Mucosa of stomach (tissue), 1 donor: ENCODE data around the gene BMPR1A.

ENCODE experiments used
- H3K27me3 ChIP-seq: one replicate; pipeline ENCODE4 v1.7.0; 2013; ENCODE audit warnings: mild to moderate bottlenecking, low read length; ENCODE audit not compliant: control insufficient read depth, insufficient read depth
- H3K36me3 ChIP-seq: one replicate; pipeline ENCODE4 v1.7.0; 2013; ENCODE audit warnings: low read length; ENCODE audit not compliant: control insufficient read depth, insufficient read depth
- H3K4me1 ChIP-seq: one replicate; pipeline ENCODE4 v1.7.0; 2013; ENCODE audit warnings: mild to moderate bottlenecking, low read length; ENCODE audit not compliant: control insufficient read depth, insufficient read depth
- H3K4me3 ChIP-seq: one replicate; pipeline ENCODE4 v1.7.0; 2013; ENCODE audit warnings: low read length
- H3K9ac ChIP-seq: one replicate; pipeline ENCODE4 v1.7.0; 2013; ENCODE audit warnings: mild to moderate bottlenecking, low read length, moderate library complexity
- H3K9me3 ChIP-seq: one replicate; pipeline ENCODE4 v1.7.0; 2013; ENCODE audit warnings: mild to moderate bottlenecking, low read length, moderate library complexity; ENCODE audit not compliant: control insufficient read depth
- donor health status: Pancreatic carcinoma.

BMPR1A gene

DNA sequence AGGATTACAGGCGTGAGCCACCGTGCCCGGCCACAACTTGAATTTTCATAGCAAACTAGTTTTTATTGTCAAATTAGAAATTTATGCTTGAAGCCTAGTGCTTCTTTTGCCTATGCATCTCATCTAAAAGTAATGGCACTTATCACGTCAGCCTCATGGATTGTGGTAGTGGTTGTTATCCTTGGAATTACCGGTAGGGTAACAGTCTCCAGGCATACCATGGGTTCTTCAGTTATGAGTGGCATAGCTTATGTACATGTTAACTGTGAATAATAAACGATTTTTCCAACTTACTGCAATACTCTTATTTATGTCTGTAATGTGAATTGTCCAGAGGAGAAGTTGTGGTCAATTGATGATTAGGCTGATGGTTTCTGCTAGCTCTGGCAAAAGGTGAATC, 63.1 kb downstream of the BMPR1A start:
- no peaks in the 10 kb centered on the region for H3K36me3 ChIP-seq
- H3K9ac ChIP-seq, result no peak overlapping the region
- H3K4me3 ChIP-seq, result no peak overlapping the region
- no peaks in the 10 kb centered on the region for H3K4me1 ChIP-seq
- H3K27me3 ChIP-seq, result no peaks in the 10 kb centered on the region
- no peaks in the 10 kb centered on the region for H3K9me3 ChIP-seq

DNA sequence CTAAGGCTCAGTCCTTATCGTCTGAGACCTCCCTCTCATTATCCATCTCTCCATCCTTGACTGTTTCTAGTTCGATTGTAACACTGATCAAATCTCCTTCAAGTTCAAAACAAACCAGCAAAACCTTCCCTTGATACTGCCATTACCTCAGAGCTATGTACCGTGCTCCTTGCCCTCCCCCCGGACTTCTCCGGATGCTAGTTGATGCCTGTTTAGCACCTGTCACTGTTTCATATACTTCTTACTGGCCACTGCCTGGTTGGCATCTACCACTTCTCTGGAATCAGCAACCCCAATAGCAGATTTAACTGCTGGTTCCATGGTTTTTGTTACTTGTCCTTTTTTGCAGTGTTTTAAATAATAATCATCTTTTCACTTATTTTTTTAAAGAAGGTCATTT, 64.1 kb downstream of the BMPR1A start:
- no peaks in the 10 kb centered on the region for H3K36me3 ChIP-seq
- H3K27me3 ChIP-seq, result no peaks in the 10 kb centered on the region
- no peak overlapping the region for H3K9ac ChIP-seq
- H3K4me3 ChIP-seq, result no peak overlapping the region
- H3K9me3 ChIP-seq, result no peaks in the 10 kb centered on the region
- H3K4me1 ChIP-seq, result no peaks in the 10 kb centered on the region

- no peaks in the 10 kb centered on the region for H3K4me1 ChIP-seq
- H3K9ac ChIP-seq, result no peak overlapping the region
- H3K27me3 ChIP-seq, result no peaks in the 10 kb centered on the region
- H3K36me3 ChIP-seq, result no peaks in the 10 kb centered on the region
- no peak overlapping the region for H3K4me3 ChIP-seq
- H3K9me3 ChIP-seq, result no peaks in the 10 kb centered on the region
Observed at GRCh38 chr10:86821388-86821999, 65.1 kb downstream of the BMPR1A start.

DNA sequence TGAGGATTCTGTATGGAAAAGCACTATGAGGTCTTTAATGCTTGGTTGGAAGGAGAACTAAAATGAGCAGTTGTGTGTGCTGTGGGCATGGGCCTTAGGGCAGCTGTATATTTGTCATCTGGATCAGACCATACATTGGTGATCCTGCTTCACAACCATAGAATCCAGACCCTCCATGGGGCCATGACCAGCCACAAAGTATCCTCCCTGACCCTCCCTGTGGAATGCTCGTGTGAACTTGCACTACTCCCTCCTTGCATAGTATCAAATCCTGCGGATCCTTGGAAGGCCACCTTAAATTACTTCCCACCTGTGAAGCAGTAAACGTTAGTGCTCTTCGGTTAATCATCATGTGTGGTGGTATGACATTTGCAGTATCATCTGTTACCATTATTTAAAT, 67.1 kb downstream of the BMPR1A start:
- H3K9me3 ChIP-seq, result no peaks in the 10 kb centered on the region
- no peak overlapping the region for H3K9ac ChIP-seq
- H3K4me3 ChIP-seq, result no peak overlapping the region
- H3K4me1 ChIP-seq, result peaks cover 4% of the 10 kb centered on the region
- H3K27me3 ChIP-seq, result no peaks in the 10 kb centered on the region
- H3K36me3 ChIP-seq, result no peaks in the 10 kb centered on the region

DNA sequence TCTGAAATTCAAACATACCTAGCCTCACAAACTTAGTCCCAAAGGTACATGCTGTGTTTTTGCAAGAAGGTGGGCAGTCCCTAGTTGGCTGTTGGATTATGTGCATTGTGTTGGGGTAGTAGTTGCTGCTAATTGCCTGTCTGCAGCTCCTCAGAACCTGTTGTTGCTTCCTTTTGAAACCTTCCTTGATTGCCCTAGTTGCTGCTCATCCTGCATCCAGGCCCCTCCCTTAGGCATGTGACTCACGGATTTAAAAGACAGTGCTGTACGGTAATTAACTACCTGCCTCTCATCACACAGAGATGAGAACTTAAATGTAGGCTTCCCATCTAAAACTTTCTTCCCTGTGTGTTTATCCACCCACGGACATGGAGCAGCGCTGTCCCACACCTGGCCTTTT, 67.7 kb downstream of the BMPR1A start:
- no peak overlapping the region for H3K4me3 ChIP-seq
- no peaks in the 10 kb centered on the region for H3K27me3 ChIP-seq
- no peaks in the 10 kb centered on the region for H3K9me3 ChIP-seq
- H3K4me1 ChIP-seq, result peaks cover 9% of the 10 kb centered on the region
- H3K36me3 ChIP-seq, result no peaks in the 10 kb centered on the region
- H3K9ac ChIP-seq, result no peak overlapping the region

GRCh38 chr10:86825366-86825765, 68.9 kb downstream of the BMPR1A start:
- no peaks in the 10 kb centered on the region for H3K27me3 ChIP-seq
- H3K9me3 ChIP-seq, result no peaks in the 10 kb centered on the region
- H3K4me1 ChIP-seq, result peaks cover 19% of the 10 kb centered on the region
- H3K36me3 ChIP-seq, result no peaks in the 10 kb centered on the region
- H3K4me3 ChIP-seq, result no peak overlapping the region
- no peak overlapping the region for H3K9ac ChIP-seq

DNA sequence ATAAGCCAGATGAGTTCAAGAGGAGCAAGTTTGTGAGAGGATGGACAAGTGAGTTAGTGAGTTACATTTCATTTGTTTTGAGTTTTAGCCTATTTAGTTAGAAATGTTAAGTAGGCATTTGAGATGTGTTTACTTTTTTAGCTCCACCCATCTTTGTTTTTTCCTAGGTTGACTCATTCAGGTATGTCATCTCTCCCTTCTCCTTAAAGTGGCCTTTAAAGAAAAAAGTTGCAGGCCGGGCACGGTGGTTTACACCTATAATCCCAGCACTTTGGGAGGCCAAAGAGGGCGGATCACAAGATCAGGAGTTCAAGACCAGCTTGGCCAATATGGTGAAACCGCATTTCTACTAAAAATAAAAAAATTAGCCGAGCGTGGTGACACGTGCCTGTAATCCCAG, 71.2 kb downstream of the BMPR1A start:
- Histone ChIP-seq H3K4me3 (no peak overlapping the region), H3K36me3 (no peaks in the 10 kb centered on the region), H3K9me3 (no peaks in the 10 kb centered on the region), H3K27me3 (no peaks in the 10 kb centered on the region), H3K9ac (no peak overlapping the region), H3K4me1 (peaks cover 19% of the 10 kb centered on the region)

DNA sequence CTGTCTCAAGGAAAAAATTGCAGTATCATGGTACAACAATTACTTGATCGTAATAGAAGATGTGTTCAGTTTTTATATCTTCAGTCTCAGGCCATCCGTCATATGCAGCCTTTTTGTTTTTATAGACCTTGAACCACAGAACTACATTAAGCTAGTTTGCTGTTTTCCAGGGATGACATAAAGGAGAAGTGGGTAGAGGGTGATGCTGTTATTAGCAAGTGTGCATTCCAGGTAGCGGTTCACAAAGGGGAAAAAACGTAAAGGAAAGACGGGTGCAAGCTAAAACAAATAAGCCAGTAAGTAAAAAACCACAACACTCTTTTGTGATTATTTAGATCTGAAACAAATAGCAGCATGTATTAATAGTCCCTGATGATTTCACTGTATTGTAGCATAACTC, 71.7 kb downstream of the BMPR1A start:
- Histone ChIP-seq H3K9ac (no peak overlapping the region), H3K36me3 (no peaks in the 10 kb centered on the region), H3K9me3 (no peaks in the 10 kb centered on the region), H3K27me3 (no peaks in the 10 kb centered on the region), H3K4me3 (no peak overlapping the region), H3K4me1 (peaks cover 19% of the 10 kb centered on the region)

GRCh38 chr10:86829472-86829871, 73.1 kb downstream of the BMPR1A start:
- H3K4me1 ChIP-seq, result peaks cover 19% of the 10 kb centered on the region
- no peak overlapping the region for H3K4me3 ChIP-seq
- no peaks in the 10 kb centered on the region for H3K9me3 ChIP-seq
- no peaks in the 10 kb centered on the region for H3K36me3 ChIP-seq
- H3K27me3 ChIP-seq, result no peaks in the 10 kb centered on the region
- H3K9ac ChIP-seq, result no peak overlapping the region

GRCh38 chr10:86830043-86830591, 73.7 kb downstream of the BMPR1A start:
- Histone ChIP-seq H3K36me3 (no peaks in the 10 kb centered on the region), H3K4me3 (no peak overlapping the region), H3K27me3 (no peaks in the 10 kb centered on the region), H3K9ac (no peak overlapping the region), H3K9me3 (no peaks in the 10 kb centered on the region), H3K4me1 (peaks cover 19% of the 10 kb centered on the region)

- Histone ChIP-seq H3K4me1 (peaks cover 12% of the 10 kb centered on the region), H3K4me3 (no peak overlapping the region), H3K27me3 (no peaks in the 10 kb centered on the region), H3K9me3 (no peaks in the 10 kb centered on the region), H3K9ac (no peak overlapping the region), H3K36me3 (no peaks in the 10 kb centered on the region)
Observed at GRCh38 chr10:86833969-86834368, 77.5 kb downstream of the BMPR1A start.

DNA sequence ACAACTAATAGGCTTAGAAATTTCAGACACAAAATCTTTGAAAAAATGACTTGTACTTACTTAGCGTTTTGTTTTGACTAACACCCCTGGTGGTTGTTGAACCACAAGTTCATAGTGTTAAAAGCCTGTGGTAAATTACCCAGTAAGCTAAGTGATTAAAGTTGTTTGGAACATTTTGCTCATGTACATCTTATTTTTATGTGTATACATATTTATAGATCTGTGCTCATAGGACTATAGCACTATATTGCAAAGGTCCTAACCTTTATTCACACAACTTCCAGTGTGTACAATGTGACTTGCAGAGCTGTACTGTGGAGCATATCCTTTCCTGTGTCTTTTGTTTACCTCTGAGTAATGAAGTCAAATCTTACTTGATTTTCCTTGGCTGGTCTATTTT, 79.6 kb downstream of the BMPR1A start:
- no peaks in the 10 kb centered on the region for H3K27me3 ChIP-seq
- no peak overlapping the region for H3K9ac ChIP-seq
- H3K9me3 ChIP-seq, result no peaks in the 10 kb centered on the region
- no peaks in the 10 kb centered on the region for H3K4me1 ChIP-seq
- no peak overlapping the region for H3K4me3 ChIP-seq
- H3K36me3 ChIP-seq, result no peaks in the 10 kb centered on the region

- Histone ChIP-seq H3K4me1 (no peaks in the 10 kb centered on the region), H3K4me3 (no peak overlapping the region), H3K27me3 (no peaks in the 10 kb centered on the region), H3K9ac (no peak overlapping the region), H3K36me3 (peaks cover 3% of the 10 kb centered on the region), H3K9me3 (no peaks in the 10 kb centered on the region)
Observed at GRCh38 chr10:86837663-86838062, 81.2 kb downstream of the BMPR1A start.
